DND-41 (cell line): Measurements from ENCODE around the gene SLC25A13.

ENCODE experiments used
- ATAC-seq: fragments of 200-7000 bp; cut with Tn5 transposase; 3 replicates; pipeline ENCODE4 v1.9.1; 2021; ENCODE audit warnings: low read depth; ENCODE audit not compliant: insufficient read depth
- DNase-seq: peaks from one replicate; pipeline ENCODE4 v3.0.0-alpha.2; 2020
- H2AFZ ChIP-seq: 2 replicates; pipeline ENCODE4 v1.6.0; 2012; ENCODE audit warnings: low read depth, low read length
- H3K27ac ChIP-seq: 2 replicates; pipeline ENCODE4 v1.5.1; 2012; ENCODE audit warnings: low read length, inconsistent platforms
- H3K27me3 ChIP-seq: fragments of 200-600 bp; sonication (generic); 2 replicates; pipeline ENCODE4 v1.6.0; 2012; ENCODE audit warnings: low read length, mild to moderate bottlenecking, inconsistent platforms; ENCODE audit not compliant: insufficient read depth, poor library complexity
- H3K36me3 ChIP-seq: 2 replicates; pipeline ENCODE4 v1.5.1; 2012; ENCODE audit warnings: low read length, inconsistent platforms; ENCODE audit not compliant: insufficient read depth
- H3K4me1 ChIP-seq: 2 replicates; pipeline ENCODE4 v1.5.1; 2012; ENCODE audit warnings: mild to moderate bottlenecking, low read length; ENCODE audit not compliant: insufficient read depth
- H3K4me2 ChIP-seq: 2 replicates; pipeline ENCODE4 v1.6.0; 2012; ENCODE audit warnings: mild to moderate bottlenecking, moderate library complexity, low read length, inconsistent platforms; ENCODE audit not compliant: insufficient read depth
- H3K4me3 ChIP-seq, 2 experiments: fragments of 200-600 bp in 1 of 2; shearing (Covaris generic) in 1 of 2; 2 replicates each; pipeline ENCODE4 v1.5.1; 2012 to 2016; ENCODE audit warnings: inconsistent platforms in 2 of 2, low read length in 2 of 2, mild to moderate bottlenecking in 2 of 2, low read depth in 1 of 2, moderate library complexity in 1 of 2
- H3K79me2 ChIP-seq: 2 replicates; pipeline ENCODE4 v1.6.0; 2012; ENCODE audit warnings: low read length, inconsistent platforms; ENCODE audit not compliant: insufficient read depth
- H3K9ac ChIP-seq: 2 replicates; pipeline ENCODE4 v1.6.0; 2012; ENCODE audit warnings: low read depth, mild to moderate bottlenecking, inconsistent platforms, low read length, moderate library complexity
- H3K9me3 ChIP-seq: 2 replicates; pipeline ENCODE4 v1.5.1; 2012; ENCODE audit warnings: low read length, moderate library complexity, mild to moderate bottlenecking, inconsistent platforms; ENCODE audit not compliant: insufficient read depth, severe bottlenecking
- H4K20me1 ChIP-seq: 2 replicates; pipeline ENCODE4 v1.6.0; 2012; ENCODE audit warnings: low read length; ENCODE audit not compliant: insufficient read depth
- EZH2 ChIP-seq: IDR thresholded peaks from 3 replicates; pipeline ENCODE4 v1.6.1; 2012; ENCODE audit warnings: borderline replicate concordance, low read depth, mild to moderate bottlenecking, moderate library complexity, low read length, inconsistent platforms; ENCODE audit not compliant: severe bottlenecking
- TF ChIP-seq, protein P1 (sequence below): IDR thresholded peaks from 2 replicates; pipeline ENCODE4 v1.5.1; 2012; ENCODE audit warnings: borderline replicate concordance, low read length, moderate library complexity, mild to moderate bottlenecking; ENCODE audit not compliant: poor library complexity, severe bottlenecking; ENCODE audit errors: extremely low read depth

Gene SLC25A13

GRCh38 chr7:96121752-96122151, 200.1 kb downstream of the SLC25A13 start:
- H2AFZ ChIP-seq = no peak overlapping the region
- H3K9me3 ChIP-seq = no peaks in the 10 kb centered on the region
- H3K9ac ChIP-seq = no peak overlapping the region
- no peak overlapping the region for H3K4me2 ChIP-seq
- H3K79me2 ChIP-seq = no peaks in the 10 kb centered on the region
- DNase-seq = no peak
- H3K27me3 ChIP-seq = no peaks in the 10 kb centered on the region
- TF ChIP-seq, protein P1, sequence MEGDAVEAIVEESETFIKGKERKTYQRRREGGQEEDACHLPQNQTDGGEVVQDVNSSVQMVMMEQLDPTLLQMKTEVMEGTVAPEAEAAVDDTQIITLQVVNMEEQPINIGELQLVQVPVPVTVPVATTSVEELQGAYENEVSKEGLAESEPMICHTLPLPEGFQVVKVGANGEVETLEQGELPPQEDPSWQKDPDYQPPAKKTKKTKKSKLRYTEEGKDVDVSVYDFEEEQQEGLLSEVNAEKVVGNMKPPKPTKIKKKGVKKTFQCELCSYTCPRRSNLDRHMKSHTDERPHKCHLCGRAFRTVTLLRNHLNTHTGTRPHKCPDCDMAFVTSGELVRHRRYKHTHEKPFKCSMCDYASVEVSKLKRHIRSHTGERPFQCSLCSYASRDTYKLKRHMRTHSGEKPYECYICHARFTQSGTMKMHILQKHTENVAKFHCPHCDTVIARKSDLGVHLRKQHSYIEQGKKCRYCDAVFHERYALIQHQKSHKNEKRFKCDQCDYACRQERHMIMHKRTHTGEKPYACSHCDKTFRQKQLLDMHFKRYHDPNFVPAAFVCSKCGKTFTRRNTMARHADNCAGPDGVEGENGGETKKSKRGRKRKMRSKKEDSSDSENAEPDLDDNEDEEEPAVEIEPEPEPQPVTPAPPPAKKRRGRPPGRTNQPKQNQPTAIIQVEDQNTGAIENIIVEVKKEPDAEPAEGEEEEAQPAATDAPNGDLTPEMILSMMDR = no peak
- no peak for TF ChIP-seq EZH2
- H3K36me3 ChIP-seq = no peaks in the 10 kb centered on the region
- no peaks in the 10 kb centered on the region for H4K20me1 ChIP-seq
- no peak for ATAC-seq
- no peak overlapping the region for H3K27ac ChIP-seq
- H3K4me1 ChIP-seq = no peaks in the 10 kb centered on the region
- no peak overlapping the region for H3K4me3 ChIP-seq

DNA sequence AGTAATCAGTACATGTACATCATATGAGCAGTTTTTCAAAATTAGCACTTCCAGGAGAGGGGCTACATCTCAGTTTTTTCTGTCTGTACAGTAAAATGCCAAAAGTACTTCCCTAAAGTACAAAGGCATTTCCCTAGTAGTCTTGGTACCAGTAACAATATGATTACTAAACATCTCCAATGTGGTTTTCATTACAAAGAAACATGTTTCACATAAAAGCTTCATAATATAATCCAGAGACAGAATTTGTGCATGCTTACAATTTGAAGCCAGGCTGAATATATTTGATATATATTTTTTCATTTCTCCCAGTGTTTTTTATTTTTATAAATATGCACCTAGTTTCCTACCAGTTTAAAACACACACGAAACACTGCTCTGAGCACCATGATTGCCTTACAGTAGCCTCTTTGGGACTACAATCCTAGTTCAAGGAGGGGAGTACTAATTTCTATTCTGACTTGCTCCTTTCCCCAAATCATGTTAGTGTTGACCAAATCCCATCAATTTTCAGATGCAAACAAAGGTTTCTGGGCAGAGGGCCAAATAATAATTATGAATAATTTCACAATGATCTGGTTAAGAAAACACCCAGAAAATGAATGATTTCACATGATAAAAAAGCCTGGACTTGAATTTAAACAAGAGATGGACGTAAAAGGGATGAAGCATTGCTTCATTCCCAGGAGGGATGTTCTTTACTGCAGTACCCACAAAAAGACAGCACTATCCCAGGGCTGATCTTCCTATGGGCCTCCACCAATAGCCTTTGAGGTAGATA, 201.3 kb downstream of the SLC25A13 start:
- H3K4me3 ChIP-seq = no peak overlapping the region
- no peaks in the 10 kb centered on the region for H3K36me3 ChIP-seq
- no peak overlapping the region for H3K9ac ChIP-seq
- no peak overlapping the region for H2AFZ ChIP-seq
- H3K4me2 ChIP-seq = no peak overlapping the region
- no peaks in the 10 kb centered on the region for H3K4me1 ChIP-seq
- no peaks in the 10 kb centered on the region for H3K79me2 ChIP-seq
- DNase-seq (no peak), ATAC-seq (no peak)
- no peaks in the 10 kb centered on the region for H3K9me3 ChIP-seq
- no peaks in the 10 kb centered on the region for H3K27me3 ChIP-seq
- no peak for TF ChIP-seq EZH2
- TF ChIP-seq, protein P1 = no peak
- H3K27ac ChIP-seq = no peak overlapping the region
- no peaks in the 10 kb centered on the region for H4K20me1 ChIP-seq

GRCh38 chr7:96118449-96119001, 203.4 kb downstream of the SLC25A13 start:
- Histone ChIP-seq H2AFZ (no peak overlapping the region), H3K4me2 (no peak overlapping the region), H3K4me1 (no peaks in the 10 kb centered on the region), H3K4me3 (no peak overlapping the region), H4K20me1 (no peaks in the 10 kb centered on the region), H3K9me3 (no peaks in the 10 kb centered on the region), H3K9ac (no peak overlapping the region), H3K27me3 (no peaks in the 10 kb centered on the region), H3K36me3 (no peaks in the 10 kb centered on the region), H3K27ac (no peak overlapping the region), H3K79me2 (no peaks in the 10 kb centered on the region)
- TF ChIP-seq, protein P1 = no peak
- TF ChIP-seq EZH2 = no peak
- no peak for DNase-seq
- no peak for ATAC-seq
